ENCODE data around the gene NOS1AP.
"Not testable (repeated sequence)": the region's sequence is repeated elsewhere in the genome, so short reads cannot be mapped to it uniquely, and the experiment has no call there.

The NOS1AP gene

DNA sequence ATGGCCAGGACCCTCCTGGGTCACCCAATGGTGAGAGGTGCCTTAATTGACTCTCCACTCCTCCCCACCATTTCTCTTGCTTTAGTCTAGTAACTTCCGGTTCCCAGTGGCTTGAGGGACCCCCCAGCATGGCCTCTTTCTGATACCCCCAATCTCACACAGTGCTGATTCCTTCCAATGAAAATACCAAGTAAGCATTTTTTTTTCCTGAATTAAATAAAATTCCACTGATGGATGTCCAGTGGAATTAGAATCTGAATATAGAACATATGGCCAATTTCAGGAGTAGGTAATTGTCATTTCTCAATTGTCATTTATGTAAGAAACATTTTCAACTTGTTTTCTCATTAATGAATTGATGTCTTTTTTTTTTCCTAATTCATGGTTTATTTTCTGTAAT lies 9.5 kb downstream of the NOS1AP start:
- no peak for TF ChIP-seq TAF1 (IDR thresholded peaks at IDR 0.05; ENCODE audit: borderline replicate concordance, low read depth, low read length)
- no peak for TF ChIP-seq POLR2AphosphoS5 (IDR thresholded peaks at IDR 0.05; ENCODE audit: low read depth, low read length)
- TF ChIP-seq POLR2A (IDR thresholded peaks at IDR 0.05; ENCODE audit: low read depth, low read length): no peak
- DNase-seq (ENCODE audit: insufficient read length): no peak
- FAIRE-seq: no peak

GRCh38 chr1:162080472-162081015 lies 11.1 kb downstream of the NOS1AP start:
- TF ChIP-seq TAF1 (IDR thresholded peaks at IDR 0.05; ENCODE audit: borderline replicate concordance, low read depth, low read length) (no peak), POLR2A (IDR thresholded peaks at IDR 0.05; ENCODE audit: low read depth, low read length) (no peak), POLR2AphosphoS5 (IDR thresholded peaks at IDR 0.05; ENCODE audit: low read depth, low read length) (no peak)
- DNase-seq (ENCODE audit: insufficient read length) (no peak), FAIRE-seq (no peak)

DNA sequence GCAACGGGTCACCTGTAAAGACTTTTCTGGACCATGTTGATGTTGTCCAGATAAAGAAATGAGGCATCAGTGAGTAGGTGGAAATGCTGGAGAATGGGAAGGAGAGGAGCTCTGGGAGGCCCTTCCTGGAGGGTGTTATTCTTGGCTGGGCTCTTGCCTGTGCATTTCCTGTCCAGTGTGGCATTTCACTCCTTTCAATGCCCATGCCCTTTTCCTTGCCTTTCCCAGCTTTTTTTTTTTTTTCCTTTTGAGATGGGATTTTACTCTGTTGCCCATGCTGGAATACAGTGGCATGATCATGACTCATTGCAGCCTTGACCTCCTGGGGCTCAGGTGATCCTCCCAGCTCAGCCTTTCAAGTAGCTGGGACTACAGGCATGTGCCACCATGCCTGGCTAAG lies 11.8 kb downstream of the NOS1AP start:
- no peak for FAIRE-seq
- DNase-seq (ENCODE audit: insufficient read length): no peak
- no peak for TF ChIP-seq POLR2AphosphoS5 (IDR thresholded peaks at IDR 0.05; ENCODE audit: low read depth, low read length)
- no peak for TF ChIP-seq POLR2A (IDR thresholded peaks at IDR 0.05; ENCODE audit: low read depth, low read length)
- no peak for TF ChIP-seq TAF1 (IDR thresholded peaks at IDR 0.05; ENCODE audit: borderline replicate concordance, low read depth, low read length)

GRCh38 chr1:162082080-162082479 lies 12.6 kb downstream of the NOS1AP start:
- FAIRE-seq: not testable (repeated sequence)

GRCh38 chr1:162083273-162083672 lies 13.8 kb downstream of the NOS1AP start:
- DNase-seq (ENCODE audit: insufficient read length) (no peak), FAIRE-seq (no peak)
- TF ChIP-seq POLR2A (IDR thresholded peaks at IDR 0.05; ENCODE audit: low read depth, low read length): no peak
- no peak for TF ChIP-seq POLR2AphosphoS5 (IDR thresholded peaks at IDR 0.05; ENCODE audit: low read depth, low read length)
- no peak for TF ChIP-seq TAF1 (IDR thresholded peaks at IDR 0.05; ENCODE audit: borderline replicate concordance, low read depth, low read length)

More at GRCh38 chr1:162082080-162082479, 12.6 kb downstream of the NOS1AP start:
- DNase-seq (ENCODE audit: insufficient read length): not testable (repeated sequence)

DNA sequence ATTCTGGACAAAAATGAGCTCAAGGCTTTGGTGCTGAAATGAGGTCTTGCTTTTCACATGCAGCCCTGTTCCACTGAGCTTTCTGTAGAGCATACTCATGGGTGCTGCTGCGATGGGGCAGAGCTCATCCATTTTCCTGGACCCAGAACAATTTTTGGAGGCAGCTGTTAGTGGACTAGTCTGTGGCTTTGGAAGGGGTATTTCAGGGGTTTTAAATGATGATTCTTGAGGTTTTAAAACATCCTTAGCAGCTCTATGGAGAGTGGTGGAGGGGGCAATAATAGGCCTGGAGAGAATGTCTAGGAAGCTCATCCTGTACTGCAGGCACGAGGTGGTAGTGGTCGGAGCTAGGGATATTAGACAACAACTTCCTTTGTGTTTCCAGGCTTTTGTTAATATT lies 16.5 kb downstream of the NOS1AP start:
- no peak for DNase-seq (ENCODE audit: insufficient read length)
- FAIRE-seq: no peak
- no peak for TF ChIP-seq POLR2A (IDR thresholded peaks at IDR 0.05; ENCODE audit: low read depth, low read length)
- no peak for TF ChIP-seq TAF1 (IDR thresholded peaks at IDR 0.05; ENCODE audit: borderline replicate concordance, low read depth, low read length)
- TF ChIP-seq POLR2AphosphoS5 (IDR thresholded peaks at IDR 0.05; ENCODE audit: low read depth, low read length): no peak

DNA sequence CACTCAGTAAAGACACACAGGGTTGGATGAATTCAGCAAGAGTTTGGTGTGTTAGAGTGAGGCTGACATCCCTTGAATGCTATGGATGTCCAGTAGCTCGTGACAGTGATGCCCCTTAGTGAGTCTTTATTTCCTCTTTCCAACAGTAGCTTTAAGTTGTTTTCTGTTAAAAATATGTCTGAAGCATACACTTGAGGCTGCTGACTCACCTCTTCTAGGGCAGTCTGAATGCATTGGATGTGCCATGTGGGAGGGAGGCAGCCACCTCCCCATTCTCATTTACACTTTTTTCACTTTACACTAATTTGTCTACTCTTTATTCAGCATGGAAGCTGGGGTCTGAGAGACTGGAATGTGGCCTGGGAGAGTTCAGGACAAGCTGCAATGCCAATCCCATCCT lies 17.6 kb downstream of the NOS1AP start:
- DNase-seq (ENCODE audit: insufficient read length): no peak
- FAIRE-seq: no peak
- TF ChIP-seq POLR2AphosphoS5 (IDR thresholded peaks at IDR 0.05; ENCODE audit: low read depth, low read length): no peak
- TF ChIP-seq TAF1 (IDR thresholded peaks at IDR 0.05; ENCODE audit: borderline replicate concordance, low read depth, low read length): no peak
- TF ChIP-seq POLR2A (IDR thresholded peaks at IDR 0.05; ENCODE audit: low read depth, low read length): no peak

DNA sequence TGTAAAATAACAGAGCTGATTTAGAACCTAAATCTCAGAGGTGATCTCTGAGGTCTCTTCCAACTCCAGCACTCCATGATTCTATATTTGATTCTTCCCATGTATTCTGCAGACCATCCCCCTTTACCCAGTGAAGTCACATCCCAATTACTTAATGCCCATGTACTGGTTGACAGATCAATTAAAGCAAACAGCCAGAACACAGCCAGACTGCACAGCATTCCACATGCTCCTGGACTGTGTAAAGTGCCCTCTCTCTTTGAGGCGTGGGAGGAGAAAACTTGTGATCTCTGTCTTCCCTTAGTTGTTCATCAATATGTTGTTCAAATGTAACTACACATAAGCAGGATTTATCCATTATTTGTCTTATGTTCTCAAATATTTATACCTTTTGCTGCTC lies 18.1 kb downstream of the NOS1AP start:
- no peak for TF ChIP-seq POLR2A (IDR thresholded peaks at IDR 0.05; ENCODE audit: low read depth, low read length)
- no peak for TF ChIP-seq TAF1 (IDR thresholded peaks at IDR 0.05; ENCODE audit: borderline replicate concordance, low read depth, low read length)
- no peak for TF ChIP-seq POLR2AphosphoS5 (IDR thresholded peaks at IDR 0.05; ENCODE audit: low read depth, low read length)
- DNase-seq (ENCODE audit: insufficient read length) (no peak), FAIRE-seq (no peak)

GRCh38 chr1:162088281-162088969 lies 18.9 kb downstream of the NOS1AP start:
- FAIRE-seq (no peak), DNase-seq (ENCODE audit: insufficient read length) (no peak)
- TF ChIP-seq POLR2A (IDR thresholded peaks at IDR 0.05; ENCODE audit: low read depth, low read length) (no peak), POLR2AphosphoS5 (IDR thresholded peaks at IDR 0.05; ENCODE audit: low read depth, low read length) (no peak), TAF1 (IDR thresholded peaks at IDR 0.05; ENCODE audit: borderline replicate concordance, low read depth, low read length) (no peak)

DNA sequence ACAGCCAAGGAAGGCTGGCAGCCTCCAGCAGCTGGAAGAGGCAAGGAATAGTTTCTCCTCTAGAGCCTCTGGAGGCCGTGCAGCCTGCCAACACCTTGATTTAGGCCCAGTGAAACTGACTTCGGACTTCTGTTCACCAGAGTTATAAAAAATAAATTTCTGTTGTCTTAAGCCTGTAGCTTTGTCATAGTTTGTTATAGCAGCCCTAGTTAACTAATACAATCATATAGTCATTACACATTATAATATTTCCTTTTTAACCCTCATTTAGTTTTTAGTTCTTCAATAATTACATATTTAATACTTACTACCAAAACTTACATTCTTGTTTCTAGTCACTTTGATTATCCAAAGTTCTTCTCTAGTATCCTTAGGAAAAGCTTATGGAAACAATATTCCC lies 20.3 kb downstream of the NOS1AP start:
- no peak for FAIRE-seq

DNA sequence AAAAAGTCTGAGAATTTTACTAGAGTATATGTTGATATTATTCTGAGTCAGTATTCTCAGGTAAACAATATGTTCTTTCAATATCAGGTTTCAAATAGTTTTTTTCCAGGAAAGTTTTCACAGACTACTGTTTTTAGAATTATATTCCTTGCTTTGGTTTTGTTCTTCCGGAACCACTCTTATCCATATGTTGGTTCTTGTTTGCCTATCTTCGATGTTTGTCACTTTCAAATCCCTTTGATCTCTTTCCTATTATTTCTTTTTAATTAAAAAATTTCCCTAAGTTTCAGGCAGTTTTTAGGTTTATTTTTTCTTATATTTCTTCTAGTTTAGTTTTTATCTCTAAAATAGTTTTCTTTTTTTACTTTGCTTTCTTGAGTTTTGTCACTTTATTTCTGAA lies 20.9 kb downstream of the NOS1AP start:
- TF ChIP-seq TAF1 (IDR thresholded peaks at IDR 0.05; ENCODE audit: borderline replicate concordance, low read depth, low read length) (no peak), POLR2A (IDR thresholded peaks at IDR 0.05; ENCODE audit: low read depth, low read length) (no peak)
- DNase-seq (ENCODE audit: insufficient read length) (no peak), FAIRE-seq (no peak)

More for the DNA sequence above, 20.3 kb downstream of the NOS1AP start:
- TF ChIP-seq TAF1 (IDR thresholded peaks at IDR 0.05; ENCODE audit: borderline replicate concordance, low read depth, low read length) (no peak), POLR2AphosphoS5 (IDR thresholded peaks at IDR 0.05; ENCODE audit: low read depth, low read length) (no peak), POLR2A (IDR thresholded peaks at IDR 0.05; ENCODE audit: low read depth, low read length) (no peak)
- no peak for DNase-seq (ENCODE audit: insufficient read length)

- FAIRE-seq: no peak
- TF ChIP-seq TAF1 (IDR thresholded peaks at IDR 0.05; ENCODE audit: borderline replicate concordance, low read depth, low read length) (no peak), POLR2A (IDR thresholded peaks at IDR 0.05; ENCODE audit: low read depth, low read length) (no peak), POLR2AphosphoS5 (IDR thresholded peaks at IDR 0.05; ENCODE audit: low read depth, low read length) (no peak)
- no peak for DNase-seq (ENCODE audit: insufficient read length)
Observed at GRCh38 chr1:162091681-162092524, 22.4 kb downstream of the NOS1AP start.
